Loucy (cell line): ENCODE results near the gene CTSL.

Experiments
- H2AFZ ChIP-seq: fragments of 200-600 bp; sonication (generic); 2 replicates; pipeline ENCODE4 v1.6.0; 2016; ENCODE audit warnings: antibody characterized with exemption, mild to moderate bottlenecking, low read length, moderate library complexity
- H3F3A ChIP-seq: fragments of 200-600 bp; 2 replicates; pipeline ENCODE4 v1.6.0; 2016; ENCODE audit warnings: antibody characterized with exemption, low read depth, mild to moderate bottlenecking
- H3K27me3 ChIP-seq: fragments of 200-600 bp; sonication (generic); 2 replicates; pipeline ENCODE4 v1.6.1; 2014; ENCODE audit warnings: low read length, mild to moderate bottlenecking; ENCODE audit not compliant: insufficient read depth, poor library complexity, severe bottlenecking
- H3K36me3 ChIP-seq: fragments of 200-600 bp; sonication (generic); 2 replicates; pipeline ENCODE4 v1.6.1; 2016; ENCODE audit warnings: low read length; ENCODE audit not compliant: insufficient read depth
- H3K4me1 ChIP-seq: fragments of 200-600 bp; sonication (generic); 2 replicates; pipeline ENCODE4 v1.5.1; 2014; ENCODE audit warnings: low read length, mild to moderate bottlenecking; ENCODE audit not compliant: insufficient read depth, poor library complexity, severe bottlenecking
- H3K4me2 ChIP-seq: fragments of 200-600 bp; sonication (generic); 2 replicates; pipeline ENCODE4 v1.6.0; 2014; ENCODE audit warnings: antibody characterized with exemption, low read length, low read depth, mild to moderate bottlenecking; ENCODE audit not compliant: poor library complexity, severe bottlenecking
- H3K4me3 ChIP-seq: fragments of 200-600 bp; sonication (generic); 2 replicates; pipeline ENCODE4 v1.5.1; 2014; ENCODE audit warnings: low read length, mild to moderate bottlenecking, mixed read lengths; ENCODE audit not compliant: poor library complexity, severe bottlenecking
- H3K79me2 ChIP-seq: fragments of 200-600 bp; sonication (generic); 2 replicates; pipeline ENCODE4 v1.6.1; 2014; ENCODE audit warnings: low read length; ENCODE audit not compliant: insufficient read depth
- H3K9ac ChIP-seq: fragments of 200-600 bp; sonication (generic); 2 replicates; pipeline ENCODE4 v1.6.0; 2014; ENCODE audit warnings: mild to moderate bottlenecking, low read depth, low read length, moderate library complexity; ENCODE audit not compliant: poor library complexity, severe bottlenecking
- H3K9me2 ChIP-seq: fragments of 200-600 bp; sonication (generic); replicated peaks from 2 replicates; pipeline ENCODE4 v1.6.1; 2016; ENCODE audit warnings: low read depth, low read length, mixed read lengths
- H3K9me3 ChIP-seq: fragments of 200-600 bp; sonication (generic); 2 replicates; pipeline ENCODE4 v1.6.1; 2014; ENCODE audit warnings: mild to moderate bottlenecking, antibody characterized with exemption, low read length, low read depth; ENCODE audit not compliant: insufficient read depth
- H4K20me1 ChIP-seq: fragments of 200-600 bp; sonication (generic); 2 replicates; pipeline ENCODE4 v1.6.0; 2014; ENCODE audit warnings: antibody characterized with exemption, low read length, mild to moderate bottlenecking; ENCODE audit not compliant: insufficient read depth, poor library complexity, severe bottlenecking
- EZH2phosphoT487 ChIP-seq: fragments of 200-600 bp; IDR thresholded peaks from 2 replicates; pipeline ENCODE4 v1.6.1; 2018; ENCODE audit warnings: antibody characterized with exemption, mild to moderate bottlenecking, moderate library complexity, borderline replicate concordance
- TF ChIP-seq, protein P1 (sequence below): fragments of 200-600 bp; sonication (generic); conservative IDR thresholded peaks from 2 replicates; pipeline ENCODE4 v1.5.1; 2014; ENCODE audit warnings: mild to moderate bottlenecking, antibody characterized with exemption, low read length

CTSL gene

DNA sequence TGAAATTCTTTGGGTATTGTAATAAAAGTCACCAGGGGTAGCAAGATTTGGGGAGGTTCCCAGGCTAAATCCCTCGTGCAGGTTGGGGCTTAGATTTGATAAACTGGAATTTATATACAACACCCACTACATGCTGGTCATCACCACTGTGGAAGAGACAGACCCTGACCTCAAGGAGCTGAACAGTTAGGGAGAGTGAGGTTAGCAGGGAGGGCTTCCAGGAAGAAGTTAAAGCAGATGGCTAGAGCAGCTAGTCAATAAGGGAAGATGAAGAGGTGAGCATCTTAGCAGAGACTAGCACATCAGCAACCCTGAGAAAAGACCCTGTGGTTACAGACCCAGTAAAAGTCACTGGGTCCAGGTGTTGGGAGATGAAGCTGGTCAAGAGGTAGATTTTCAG lies 6.4 kb downstream of the CTSL start:
- Histone ChIP-seq H3K9ac (no peak overlapping the region), H3K4me3 (no peak overlapping the region), H3K9me2 (no peaks in the 10 kb centered on the region), H3K27me3 (no peaks in the 10 kb centered on the region), H3F3A (no peaks in the 10 kb centered on the region), H3K9me3 (no peaks in the 10 kb centered on the region), H2AFZ (no peak overlapping the region), H3K4me1 (no peaks in the 10 kb centered on the region), H3K36me3 (no peaks in the 10 kb centered on the region), H3K4me2 (no peak overlapping the region), H3K79me2 (no peaks in the 10 kb centered on the region), H4K20me1 (no peaks in the 10 kb centered on the region)
- TF ChIP-seq, protein P1, sequence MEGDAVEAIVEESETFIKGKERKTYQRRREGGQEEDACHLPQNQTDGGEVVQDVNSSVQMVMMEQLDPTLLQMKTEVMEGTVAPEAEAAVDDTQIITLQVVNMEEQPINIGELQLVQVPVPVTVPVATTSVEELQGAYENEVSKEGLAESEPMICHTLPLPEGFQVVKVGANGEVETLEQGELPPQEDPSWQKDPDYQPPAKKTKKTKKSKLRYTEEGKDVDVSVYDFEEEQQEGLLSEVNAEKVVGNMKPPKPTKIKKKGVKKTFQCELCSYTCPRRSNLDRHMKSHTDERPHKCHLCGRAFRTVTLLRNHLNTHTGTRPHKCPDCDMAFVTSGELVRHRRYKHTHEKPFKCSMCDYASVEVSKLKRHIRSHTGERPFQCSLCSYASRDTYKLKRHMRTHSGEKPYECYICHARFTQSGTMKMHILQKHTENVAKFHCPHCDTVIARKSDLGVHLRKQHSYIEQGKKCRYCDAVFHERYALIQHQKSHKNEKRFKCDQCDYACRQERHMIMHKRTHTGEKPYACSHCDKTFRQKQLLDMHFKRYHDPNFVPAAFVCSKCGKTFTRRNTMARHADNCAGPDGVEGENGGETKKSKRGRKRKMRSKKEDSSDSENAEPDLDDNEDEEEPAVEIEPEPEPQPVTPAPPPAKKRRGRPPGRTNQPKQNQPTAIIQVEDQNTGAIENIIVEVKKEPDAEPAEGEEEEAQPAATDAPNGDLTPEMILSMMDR, result no peak
- TF ChIP-seq EZH2phosphoT487, result no peak

DNA sequence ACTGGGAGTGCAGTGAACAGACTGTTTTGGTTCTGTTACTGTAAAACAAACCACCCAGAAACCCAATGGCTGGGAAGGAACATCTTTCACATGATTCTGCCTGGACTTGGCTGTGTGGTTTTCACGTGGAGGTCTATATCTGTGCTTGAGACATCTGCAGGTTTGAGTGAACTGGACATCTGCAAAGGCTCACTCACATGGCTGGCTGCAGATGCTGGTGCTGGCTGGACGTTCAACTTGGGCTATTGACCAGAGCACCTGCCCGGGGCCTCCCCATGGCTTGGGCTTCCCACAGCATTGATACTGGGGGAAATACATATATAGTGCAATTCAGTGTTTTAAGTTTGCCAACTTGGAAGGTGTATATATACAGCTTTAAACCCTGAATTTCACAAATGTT lies 6.8 kb downstream of the CTSL start:
- H3K4me1 ChIP-seq, result no peaks in the 10 kb centered on the region

DNA sequence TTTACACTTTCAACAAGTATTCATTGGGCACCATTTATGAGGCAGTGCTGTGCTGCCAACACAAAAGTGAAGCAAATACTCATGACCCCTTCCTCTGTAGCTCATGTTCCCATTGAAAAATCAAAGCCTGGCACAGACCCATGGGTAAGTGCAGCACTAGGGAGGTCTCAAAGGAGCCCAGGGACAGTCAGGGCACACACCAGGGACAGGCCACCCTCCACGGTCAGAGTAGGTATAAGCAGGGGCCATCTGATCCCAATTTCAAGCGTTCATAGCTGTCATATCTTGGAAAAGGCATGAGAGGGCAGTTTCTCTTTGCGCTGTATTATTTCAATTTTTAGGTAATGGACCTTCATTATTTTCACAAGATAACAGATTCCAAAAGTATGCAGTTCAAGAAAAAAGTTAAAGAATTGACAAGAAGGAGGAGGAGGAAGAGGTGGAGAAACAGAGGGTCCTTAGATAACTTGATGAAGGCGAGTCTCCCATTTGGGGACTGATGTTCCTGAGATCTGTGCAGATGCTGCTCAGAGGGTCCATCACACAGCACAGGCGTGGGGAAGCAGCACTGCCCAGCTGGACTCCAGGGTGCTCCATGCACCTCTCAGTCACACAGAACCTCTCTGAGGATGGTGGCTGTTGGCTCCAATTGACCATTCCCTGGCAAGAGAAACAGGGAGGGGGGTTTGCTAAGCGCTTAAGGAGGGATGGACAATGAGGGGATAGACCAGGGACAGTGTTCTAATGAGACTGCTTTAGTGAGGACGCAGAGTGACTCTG lies 7.5 kb downstream of the CTSL start:
- H3K79me2 ChIP-seq, result no peaks in the 10 kb centered on the region
- TF ChIP-seq, protein P1, result no peak
- no peaks in the 10 kb centered on the region for H3K9me2 ChIP-seq
- H3K27me3 ChIP-seq, result no peaks in the 10 kb centered on the region
- H3K36me3 ChIP-seq, result no peaks in the 10 kb centered on the region
- H3K9me3 ChIP-seq, result no peaks in the 10 kb centered on the region
- H3K9ac ChIP-seq, result no peak overlapping the region
- H2AFZ ChIP-seq, result no peak overlapping the region
- H3K4me3 ChIP-seq, result no peak overlapping the region
- no peak overlapping the region for H3K4me2 ChIP-seq
- H3F3A ChIP-seq, result no peaks in the 10 kb centered on the region
- no peaks in the 10 kb centered on the region for H4K20me1 ChIP-seq
- H3K4me1 ChIP-seq, result no peaks in the 10 kb centered on the region

More for the DNA sequence above, 6.8 kb downstream of the CTSL start:
- no peak overlapping the region for H3K4me3 ChIP-seq
- no peaks in the 10 kb centered on the region for H3K9me3 ChIP-seq
- H3K36me3 ChIP-seq, result no peaks in the 10 kb centered on the region
- no peaks in the 10 kb centered on the region for H3F3A ChIP-seq
- no peaks in the 10 kb centered on the region for H3K79me2 ChIP-seq
- no peak overlapping the region for H3K4me2 ChIP-seq
- no peak overlapping the region for H3K9ac ChIP-seq
- no peak overlapping the region for H2AFZ ChIP-seq
- H3K9me2 ChIP-seq, result no peaks in the 10 kb centered on the region
- no peaks in the 10 kb centered on the region for H4K20me1 ChIP-seq
- no peak for TF ChIP-seq EZH2phosphoT487
- TF ChIP-seq, protein P1, result no peak
- H3K27me3 ChIP-seq, result no peaks in the 10 kb centered on the region
